HG02623 (cell line): ENCODE data around the gene EPC2.
"Not testable (repeated sequence)": the region's sequence is repeated elsewhere in the genome, so short reads cannot be mapped to it uniquely, and the experiment has no call there.

Experiments used
- ATAC-seq: cut with Tn5 transposase; IDR thresholded peaks from one replicate; pipeline ENCODE4 v1.9.1; 2021; ENCODE audit warnings: moderate library complexity; ENCODE audit not compliant: unreplicated experiment

The EPC2 gene

GRCh38 chr2:148670773-148671172 is 26.2 kb downstream of the EPC2 start:
- ATAC-seq: no peak

DNA sequence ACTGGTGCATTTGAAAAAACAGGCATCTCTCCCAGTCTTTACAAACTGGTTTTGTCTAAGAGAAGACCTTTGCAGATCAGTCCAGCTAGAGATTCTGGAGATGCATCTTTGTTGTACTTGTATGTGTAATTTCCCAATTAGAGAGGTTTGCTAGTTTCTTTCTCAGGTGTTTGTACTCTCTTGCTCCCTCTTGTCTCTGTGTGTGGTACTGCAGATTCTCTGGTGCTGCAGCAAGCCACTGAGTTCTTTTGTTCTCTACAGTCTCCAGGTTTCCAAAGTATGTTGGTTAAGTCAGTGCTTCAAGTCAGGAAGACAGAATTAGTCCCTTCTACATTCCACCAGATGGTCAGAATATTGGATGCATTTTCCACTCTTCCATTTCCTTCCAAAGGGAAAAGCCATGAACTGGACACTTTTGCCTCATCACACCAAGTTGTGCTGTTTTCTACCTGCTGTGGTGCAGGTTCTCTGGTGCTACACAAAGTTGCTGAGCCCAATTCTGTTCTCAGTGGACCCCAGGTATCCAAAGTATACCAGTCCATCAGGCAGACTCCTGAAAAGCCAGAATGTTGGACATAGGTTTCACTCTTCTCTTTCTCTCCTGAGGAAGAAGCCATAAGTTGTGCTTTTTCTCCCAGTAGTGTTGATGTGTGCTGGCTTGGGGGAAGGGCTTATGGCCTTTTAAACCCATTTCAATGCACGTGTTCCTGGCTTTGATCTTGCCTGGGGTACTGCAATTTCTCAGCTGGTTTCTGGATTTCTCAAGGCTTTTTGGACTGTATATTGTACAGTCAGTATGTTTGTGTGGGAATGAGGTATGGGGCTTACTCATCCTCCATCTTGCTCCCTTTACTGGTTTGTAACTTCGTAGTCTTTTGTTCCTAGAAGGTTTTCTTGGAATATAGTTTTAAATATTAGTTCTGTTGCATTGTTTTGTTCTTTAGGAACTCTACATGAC is 29.8 kb downstream of the EPC2 start:
- ATAC-seq: no peak

GRCh38 chr2:148675708-148676107 is 31.2 kb downstream of the EPC2 start:
- ATAC-seq: no peak

DNA sequence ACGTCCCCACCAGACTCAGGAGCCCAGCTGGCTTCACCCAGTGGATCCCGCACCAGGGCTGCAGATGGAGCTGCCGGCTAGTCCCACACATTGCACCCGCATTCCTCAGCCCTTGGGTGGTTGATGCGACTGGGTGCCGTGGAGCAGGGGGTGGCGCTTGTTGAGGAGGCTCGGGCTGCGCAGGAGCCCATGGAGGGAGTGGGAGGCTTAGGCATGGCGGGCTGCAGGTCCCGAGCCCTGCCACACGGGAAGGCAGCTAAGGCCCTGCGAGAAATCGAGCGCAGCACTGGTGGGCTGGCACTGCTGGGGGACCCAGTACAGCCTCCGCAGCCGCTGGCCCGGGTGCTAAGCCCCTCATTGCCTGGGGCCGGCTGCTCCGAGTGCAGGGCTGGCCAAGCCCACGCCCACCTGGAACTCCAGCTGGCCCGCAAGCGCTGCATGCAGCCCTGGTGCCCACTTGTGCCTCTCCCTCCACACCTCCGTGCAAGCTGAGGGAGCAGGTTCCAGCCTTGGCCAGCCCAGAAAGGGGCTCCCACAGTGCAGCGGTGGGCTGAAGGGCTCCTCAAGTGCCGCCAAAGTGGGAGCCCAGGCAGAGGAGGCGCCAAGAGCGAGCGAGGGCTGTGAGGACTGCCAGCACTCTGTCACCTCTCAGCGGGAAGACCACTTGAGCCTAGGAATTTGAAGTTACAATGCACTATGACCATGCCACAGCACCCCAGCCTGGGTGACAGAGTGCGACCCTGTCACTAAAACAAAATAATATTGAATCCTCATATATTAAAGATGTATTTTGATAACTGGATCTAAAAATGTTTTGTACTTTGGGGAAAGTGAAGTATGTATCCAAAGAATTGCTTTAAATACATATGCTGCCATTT is 34.0 kb downstream of the EPC2 start:
- ATAC-seq: not testable (repeated sequence)

- no peak for ATAC-seq
These were observed 35.9 kb downstream of the EPC2 start for GRCh38 chr2:148680462-148680861.

DNA sequence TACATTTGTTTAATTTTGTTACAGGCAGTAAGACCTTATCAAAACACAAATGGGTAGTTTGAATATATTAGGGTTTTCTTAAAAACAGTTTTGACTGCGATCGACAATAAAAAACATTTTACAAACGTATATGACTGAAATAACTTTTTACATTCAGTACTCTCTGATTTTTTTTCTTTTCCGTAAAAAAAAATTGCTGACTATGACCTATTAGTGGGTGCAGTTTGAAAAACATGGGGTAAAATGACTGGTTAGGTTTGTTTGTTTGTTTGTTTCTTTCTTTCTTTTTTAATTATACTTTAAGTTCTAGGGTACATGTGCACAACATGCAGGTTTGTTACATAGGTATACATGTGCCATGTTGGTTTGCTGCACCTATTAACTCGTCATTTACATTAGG is 36.9 kb downstream of the EPC2 start:
- ATAC-seq: no peak

DNA sequence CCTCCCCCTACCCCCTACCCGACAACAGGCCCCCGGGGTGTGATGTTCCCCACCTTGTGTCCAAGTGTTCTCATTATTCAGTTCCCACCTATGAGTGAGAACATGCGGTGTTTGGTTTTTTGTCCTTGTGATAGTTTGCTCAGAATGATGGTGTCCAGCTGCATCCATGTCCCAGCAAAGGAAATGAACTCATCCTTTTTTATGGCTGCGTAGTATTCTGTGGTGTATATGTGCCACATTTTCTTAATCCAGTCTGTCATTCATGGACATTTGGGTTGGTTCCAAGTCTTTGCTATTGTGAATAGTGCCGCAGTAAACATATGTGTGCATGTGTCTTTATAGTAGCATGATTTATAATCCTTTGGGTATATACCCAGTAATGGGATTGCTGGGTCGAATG is 37.3 kb downstream of the EPC2 start:
- ATAC-seq: not testable (repeated sequence)

GRCh38 chr2:148684507-148684906 is 40.0 kb downstream of the EPC2 start:
- ATAC-seq: no peak

DNA sequence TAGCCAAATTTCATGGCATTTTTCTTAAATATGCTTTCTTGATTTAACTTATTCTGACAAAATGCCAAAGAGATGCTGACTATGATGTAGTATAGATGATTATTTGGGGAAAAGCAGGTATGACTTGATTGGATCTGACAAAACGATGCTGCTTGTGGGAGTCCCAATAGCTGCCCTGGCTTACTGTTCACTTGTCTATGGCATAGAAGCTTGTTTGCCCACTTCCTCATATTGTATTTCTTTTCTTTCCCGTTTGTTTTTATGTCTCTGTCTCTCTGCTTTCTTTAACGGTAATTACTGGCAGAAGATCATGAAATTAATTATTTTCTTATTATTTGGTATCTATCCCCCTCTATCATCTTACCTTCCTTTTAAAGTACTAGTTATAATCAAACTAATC is 43.0 kb downstream of the EPC2 start:
- no peak for ATAC-seq

GRCh38 chr2:148688011-148688410 is 43.5 kb downstream of the EPC2 start:
- ATAC-seq: not testable (repeated sequence)

- ATAC-seq: no peak
These were observed 52.4 kb downstream of the EPC2 start for GRCh38 chr2:148696985-148697384.

DNA sequence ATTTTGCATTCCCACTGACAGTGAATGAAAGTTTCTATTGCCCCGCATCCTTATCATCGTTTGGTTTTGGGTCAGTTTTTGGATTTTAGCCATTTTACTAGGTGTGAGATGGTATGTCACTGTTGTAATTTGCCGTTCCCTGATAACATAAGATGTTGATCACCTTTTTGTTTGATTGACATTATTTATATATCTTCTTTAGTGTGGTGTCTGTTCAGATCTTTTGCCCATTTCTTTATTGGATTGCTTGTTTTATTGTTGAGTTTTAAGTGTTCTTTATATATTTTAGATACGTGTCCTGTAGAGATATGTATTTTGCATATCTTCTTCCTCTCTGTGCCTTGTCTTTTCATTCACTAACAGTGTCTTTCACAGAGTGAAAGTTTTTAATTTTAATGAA is 55.3 kb downstream of the EPC2 start:
- no peak for ATAC-seq

GRCh38 chr2:148701039-148701438 is 56.5 kb downstream of the EPC2 start:
- ATAC-seq: no peak

DNA sequence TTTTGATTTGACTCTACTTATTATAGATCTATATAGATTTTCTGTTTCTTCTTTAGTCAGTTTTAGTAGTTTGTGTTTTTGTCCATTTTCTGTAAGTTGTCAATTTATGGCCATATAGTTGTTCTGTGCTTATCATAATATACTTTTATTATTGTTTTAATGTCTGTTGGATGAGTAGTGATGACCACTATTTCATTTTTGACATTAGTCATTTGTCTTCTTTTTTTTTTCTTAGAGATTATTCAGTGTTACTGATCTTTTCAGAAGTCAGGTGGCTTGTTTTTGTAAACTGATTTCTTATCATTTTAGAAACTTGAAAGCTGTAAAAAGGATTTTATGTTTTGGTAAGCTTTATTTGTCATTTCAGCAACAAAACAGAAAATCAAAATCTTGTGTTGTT is 57.3 kb downstream of the EPC2 start:
- ATAC-seq: no peak

- ATAC-seq: no peak
These were observed 57.9 kb downstream of the EPC2 start for GRCh38 chr2:148702475-148702874.

DNA sequence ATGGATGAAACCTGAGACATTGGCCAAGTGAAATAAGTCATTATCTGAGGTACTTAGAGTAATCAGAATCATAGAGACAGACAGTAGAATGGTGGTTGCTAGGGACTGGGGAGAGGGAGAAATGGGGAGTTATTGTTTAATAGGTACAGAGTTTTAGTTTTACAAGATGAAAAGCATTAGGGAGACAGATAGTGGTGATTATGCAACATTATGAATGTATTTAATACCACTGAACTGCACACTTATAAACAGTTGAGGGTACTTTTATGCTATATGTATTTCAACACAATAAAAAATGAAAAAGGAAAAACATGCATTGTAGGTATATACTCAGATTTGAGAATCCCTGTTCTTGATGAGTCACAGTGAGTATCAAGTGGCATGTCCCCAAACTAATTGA is 59.7 kb downstream of the EPC2 start:
- ATAC-seq: no peak

- no peak for ATAC-seq
These were observed 71.9 kb downstream of the EPC2 start for GRCh38 chr2:148716378-148716920.

GRCh38 chr2:148718039-148718438 is 73.5 kb downstream of the EPC2 start:
- ATAC-seq: no peak

DNA sequence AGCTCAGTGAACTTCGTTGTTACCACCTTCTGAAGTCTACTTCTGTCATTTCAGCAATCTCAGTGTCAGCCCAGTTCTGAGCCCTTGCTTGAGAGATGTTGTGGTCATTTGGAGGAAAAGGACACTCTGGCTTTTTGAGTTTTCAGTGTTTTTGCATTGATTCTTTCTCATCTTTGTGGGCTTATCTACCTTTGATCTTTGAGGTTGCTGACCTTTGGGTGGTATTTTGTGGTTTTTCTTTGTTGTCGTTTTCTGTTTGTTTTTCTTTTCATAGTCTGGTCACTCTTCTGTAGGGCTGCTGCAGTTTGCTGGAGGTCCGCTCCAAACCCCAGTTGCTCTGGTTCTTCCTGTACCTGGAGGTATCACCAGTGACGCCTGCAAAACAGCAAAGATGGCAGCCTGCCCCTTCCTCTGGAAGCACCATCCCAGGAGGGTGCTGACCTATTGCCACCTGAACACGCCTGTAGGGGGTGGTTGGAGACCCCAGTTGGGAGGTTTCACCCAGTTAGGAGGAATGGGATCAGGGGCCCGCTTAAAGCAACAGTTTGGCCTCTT is 74.7 kb downstream of the EPC2 start:
- ATAC-seq: no peak

GRCh38 chr2:148719941-148720436 is 75.4 kb downstream of the EPC2 start:
- ATAC-seq: no peak

DNA sequence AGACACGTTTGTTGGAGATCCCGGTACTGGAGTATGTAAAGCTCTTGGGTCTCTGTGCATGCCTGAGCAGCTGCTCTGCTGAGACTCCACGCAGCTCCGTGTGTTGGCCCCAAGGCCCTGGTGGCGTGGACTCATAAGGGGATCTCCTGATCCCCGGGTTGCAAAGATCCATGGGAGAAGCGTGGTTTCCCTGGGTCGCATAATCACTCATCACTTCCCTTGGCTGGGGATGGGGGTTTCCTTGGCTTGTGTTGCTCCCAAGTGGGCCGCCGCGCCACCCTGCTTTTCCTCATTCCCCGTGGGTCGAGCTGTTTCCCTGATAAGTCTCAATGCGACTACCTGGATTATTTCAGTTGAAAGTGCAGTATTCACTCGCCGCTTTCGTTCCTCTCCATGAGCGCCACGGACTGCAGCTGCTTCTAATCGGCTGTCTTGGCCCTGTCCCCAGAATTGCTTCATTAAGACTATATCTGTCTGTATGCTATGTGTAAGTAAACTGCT is 76.0 kb downstream of the EPC2 start:
- ATAC-seq: no peak
